Measurements from ENCODE around the gene SEL1L3.

The SEL1L3 gene

DNA sequence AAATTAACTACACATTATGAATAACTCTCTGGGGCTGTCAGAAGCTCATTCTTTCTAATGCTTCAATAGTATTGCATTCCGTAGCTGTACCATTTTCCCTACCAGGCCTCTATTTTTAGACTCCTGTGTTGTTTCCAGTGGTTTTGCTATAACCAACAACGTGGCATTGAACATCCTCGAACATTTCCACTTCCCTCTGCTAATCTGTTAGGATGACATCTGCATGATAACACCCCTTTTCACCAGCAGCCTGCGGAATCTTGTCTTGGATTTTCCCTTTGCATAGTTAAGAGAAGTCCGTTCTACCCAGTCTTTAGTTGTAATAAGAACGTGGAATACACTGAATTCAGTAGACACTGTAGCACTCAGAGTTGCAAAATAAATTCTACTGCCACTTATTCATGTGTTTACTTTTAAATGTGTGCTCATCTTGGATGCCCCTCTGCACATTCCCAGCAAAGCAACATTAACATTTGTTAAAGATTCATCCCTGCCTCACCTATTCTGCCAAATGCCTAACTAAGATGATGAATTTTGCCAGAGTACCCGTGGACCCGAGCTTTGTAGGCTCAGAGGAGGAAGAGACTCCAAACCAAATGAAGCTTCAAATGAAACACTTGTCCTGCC, 55.6 kb downstream of the SEL1L3 start:
- Mint-ChIP-seq H3K36me3 (ENCODE audit: low read depth) (peaks cover 48% of the 10 kb centered on the region), H3K9me3 (no peaks in the 10 kb centered on the region), H3K4me1 (ENCODE audit: low read depth) (no peaks in the 10 kb centered on the region), H3K27me3 (no peaks in the 10 kb centered on the region), H3K27ac (no peak overlapping the region), H3K4me3 (no peak overlapping the region)

DNA sequence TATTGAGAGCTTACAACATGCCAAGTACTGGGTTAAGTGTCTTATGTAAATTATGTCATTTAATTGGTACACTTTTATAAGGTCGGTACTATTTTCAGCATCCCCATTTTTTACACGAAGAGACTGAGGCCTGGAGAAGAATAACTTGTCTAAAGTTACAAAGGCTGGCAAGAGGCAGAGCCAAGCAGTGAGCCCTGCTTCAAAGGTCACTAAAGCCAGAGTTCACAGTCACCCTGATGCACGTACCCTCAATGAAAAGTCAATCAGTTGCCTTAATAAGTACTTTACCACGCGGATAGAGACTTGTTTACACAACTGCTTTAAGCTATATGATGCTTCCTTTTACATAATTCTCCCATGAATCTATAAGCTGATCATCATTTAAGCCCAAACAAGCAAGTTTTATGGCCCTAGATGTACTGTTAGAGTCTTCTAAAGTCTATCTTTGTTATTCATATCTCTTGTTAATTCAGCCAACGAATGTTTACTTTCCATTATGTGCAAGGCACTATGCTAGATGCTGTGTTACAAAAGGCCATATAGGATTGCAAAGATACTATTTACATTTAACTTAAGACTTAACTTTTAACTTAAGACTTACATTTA, 57.4 kb downstream of the SEL1L3 start:
- Mint-ChIP-seq H3K4me3 (no peak overlapping the region), H3K36me3 (ENCODE audit: low read depth) (peaks cover 53% of the 10 kb centered on the region), H3K9me3 (no peaks in the 10 kb centered on the region), H3K4me1 (ENCODE audit: low read depth) (no peaks in the 10 kb centered on the region), H3K27me3 (no peaks in the 10 kb centered on the region), H3K27ac (no peak overlapping the region)

DNA sequence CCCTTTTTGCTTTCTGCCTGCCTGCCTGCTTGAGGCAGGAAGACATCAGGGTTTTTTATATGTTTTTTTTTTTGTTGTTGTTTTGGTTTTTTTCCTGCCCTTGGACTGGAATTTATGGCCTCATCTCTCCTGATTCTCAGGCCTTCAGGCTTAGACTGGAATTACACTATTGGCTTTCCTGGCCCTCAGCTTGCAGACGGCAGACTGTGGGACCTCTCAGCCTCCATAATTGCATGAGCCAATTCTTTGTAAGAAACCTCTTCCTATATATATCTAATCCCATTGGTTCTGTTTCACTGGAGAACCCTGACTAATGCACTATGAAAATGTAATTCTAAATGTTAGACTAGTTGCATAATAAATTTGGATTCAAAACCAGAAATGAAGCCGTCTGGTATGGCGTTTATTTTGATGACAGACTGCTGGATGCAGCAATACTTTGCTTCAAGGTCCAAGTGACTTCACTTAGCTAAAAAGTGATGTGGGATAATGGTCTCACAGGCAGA, 59.0 kb downstream of the SEL1L3 start:
- H3K27ac Mint-ChIP-seq: no peak overlapping the region
- no peaks in the 10 kb centered on the region for H3K9me3 Mint-ChIP-seq
- peaks cover 57% of the 10 kb centered on the region for H3K36me3 Mint-ChIP-seq (ENCODE audit: low read depth)
- H3K4me3 Mint-ChIP-seq: no peak overlapping the region
- H3K27me3 Mint-ChIP-seq: no peaks in the 10 kb centered on the region
- no peaks in the 10 kb centered on the region for H3K4me1 Mint-ChIP-seq (ENCODE audit: low read depth)

DNA sequence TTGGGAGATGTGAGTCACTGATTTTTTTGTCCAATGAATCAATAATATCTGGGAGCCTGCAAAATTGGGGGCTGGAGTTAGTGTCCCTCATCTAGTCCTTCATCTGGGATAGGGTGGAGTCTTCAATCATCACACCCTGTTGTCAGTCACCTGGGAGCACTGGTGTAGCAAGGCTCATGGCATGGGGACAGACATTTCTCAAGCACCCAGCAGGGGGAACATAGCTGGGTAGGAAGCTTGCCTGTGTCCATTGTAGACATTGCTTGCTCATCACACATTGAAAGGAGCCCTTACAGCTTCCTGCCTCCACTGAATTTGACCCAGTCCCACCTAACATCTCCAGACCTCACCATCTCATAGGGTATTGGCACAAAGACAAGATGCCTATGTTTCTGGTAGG, 61.2 kb downstream of the SEL1L3 start:
- Mint-ChIP-seq H3K36me3 (ENCODE audit: low read depth) (peaks cover 56% of the 10 kb centered on the region), H3K27ac (no peak overlapping the region), H3K9me3 (no peaks in the 10 kb centered on the region), H3K4me3 (no peak overlapping the region), H3K27me3 (no peaks in the 10 kb centered on the region), H3K4me1 (ENCODE audit: low read depth) (no peaks in the 10 kb centered on the region)

DNA sequence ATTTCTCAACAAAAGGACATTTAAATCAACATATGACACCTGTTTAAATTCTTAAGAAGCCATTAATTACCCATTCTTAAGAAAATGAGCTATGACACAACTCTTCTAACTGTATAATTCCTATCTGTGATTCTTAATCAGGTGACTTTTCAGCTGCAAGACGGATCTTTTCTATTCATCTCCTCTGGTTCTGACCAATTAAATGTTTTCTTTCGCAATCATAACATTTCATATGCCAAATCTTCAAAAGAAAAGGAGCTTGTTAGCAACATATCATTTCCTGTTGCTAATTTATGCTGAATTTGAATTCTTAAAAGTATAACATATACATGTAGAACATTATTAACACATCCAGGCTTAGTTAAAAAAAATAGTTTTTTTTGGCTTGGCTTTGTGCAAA, 62.5 kb downstream of the SEL1L3 start:
- Mint-ChIP-seq H3K9me3 (no peaks in the 10 kb centered on the region), H3K27ac (no peak overlapping the region), H3K4me1 (ENCODE audit: low read depth) (no peaks in the 10 kb centered on the region), H3K4me3 (no peak overlapping the region), H3K36me3 (ENCODE audit: low read depth) (peaks cover 57% of the 10 kb centered on the region), H3K27me3 (no peaks in the 10 kb centered on the region)

DNA sequence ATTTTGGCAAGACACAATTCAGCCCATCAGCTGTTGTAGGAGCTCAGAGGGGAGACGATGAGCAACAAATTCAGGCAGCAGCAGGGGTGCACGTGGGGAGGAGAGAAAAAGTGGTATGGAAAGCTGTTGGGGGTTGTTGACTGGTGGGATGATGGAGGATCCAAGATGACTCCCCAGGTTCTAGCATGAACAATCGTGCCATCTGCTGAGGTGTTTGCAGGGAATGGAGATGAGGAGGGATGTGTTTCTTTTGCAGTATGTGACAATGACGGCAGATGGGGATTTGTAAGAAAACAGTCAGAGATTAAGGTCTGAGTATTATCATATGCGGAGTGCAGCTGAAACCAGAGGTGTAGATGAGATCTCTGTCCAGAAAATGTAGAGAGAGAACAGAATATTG, 63.3 kb downstream of the SEL1L3 start:
- Mint-ChIP-seq H3K36me3 (ENCODE audit: low read depth) (peaks cover 63% of the 10 kb centered on the region), H3K27me3 (no peaks in the 10 kb centered on the region), H3K4me1 (ENCODE audit: low read depth) (no peaks in the 10 kb centered on the region), H3K27ac (no peak overlapping the region), H3K4me3 (no peak overlapping the region), H3K9me3 (no peaks in the 10 kb centered on the region)

DNA sequence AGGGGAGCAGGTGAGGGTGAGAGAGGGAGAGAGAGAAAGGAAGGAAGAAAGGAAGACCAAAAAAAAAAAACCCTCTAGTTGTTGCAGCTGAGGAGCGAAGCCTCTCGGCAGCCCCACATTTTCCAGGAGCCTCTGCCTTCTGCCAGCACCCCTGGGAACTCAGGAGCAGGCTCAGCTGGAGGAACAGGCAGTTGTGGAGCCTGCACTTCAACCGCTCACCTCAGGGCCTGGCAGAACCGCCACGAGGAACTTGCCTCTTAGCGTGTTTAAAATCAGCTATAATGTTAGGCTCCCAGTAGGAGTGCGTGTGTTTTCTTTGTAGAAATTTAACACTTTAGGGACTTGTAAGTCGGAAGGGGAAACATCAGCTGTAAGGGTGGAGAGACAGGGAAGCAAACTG, 65.7 kb downstream of the SEL1L3 start:
- peaks cover 66% of the 10 kb centered on the region for H3K36me3 Mint-ChIP-seq (ENCODE audit: low read depth)
- no peaks in the 10 kb centered on the region for H3K27me3 Mint-ChIP-seq
- no peaks in the 10 kb centered on the region for H3K4me1 Mint-ChIP-seq (ENCODE audit: low read depth)
- H3K27ac Mint-ChIP-seq: no peak overlapping the region
- H3K4me3 Mint-ChIP-seq: no peak overlapping the region
- no peaks in the 10 kb centered on the region for H3K9me3 Mint-ChIP-seq

DNA sequence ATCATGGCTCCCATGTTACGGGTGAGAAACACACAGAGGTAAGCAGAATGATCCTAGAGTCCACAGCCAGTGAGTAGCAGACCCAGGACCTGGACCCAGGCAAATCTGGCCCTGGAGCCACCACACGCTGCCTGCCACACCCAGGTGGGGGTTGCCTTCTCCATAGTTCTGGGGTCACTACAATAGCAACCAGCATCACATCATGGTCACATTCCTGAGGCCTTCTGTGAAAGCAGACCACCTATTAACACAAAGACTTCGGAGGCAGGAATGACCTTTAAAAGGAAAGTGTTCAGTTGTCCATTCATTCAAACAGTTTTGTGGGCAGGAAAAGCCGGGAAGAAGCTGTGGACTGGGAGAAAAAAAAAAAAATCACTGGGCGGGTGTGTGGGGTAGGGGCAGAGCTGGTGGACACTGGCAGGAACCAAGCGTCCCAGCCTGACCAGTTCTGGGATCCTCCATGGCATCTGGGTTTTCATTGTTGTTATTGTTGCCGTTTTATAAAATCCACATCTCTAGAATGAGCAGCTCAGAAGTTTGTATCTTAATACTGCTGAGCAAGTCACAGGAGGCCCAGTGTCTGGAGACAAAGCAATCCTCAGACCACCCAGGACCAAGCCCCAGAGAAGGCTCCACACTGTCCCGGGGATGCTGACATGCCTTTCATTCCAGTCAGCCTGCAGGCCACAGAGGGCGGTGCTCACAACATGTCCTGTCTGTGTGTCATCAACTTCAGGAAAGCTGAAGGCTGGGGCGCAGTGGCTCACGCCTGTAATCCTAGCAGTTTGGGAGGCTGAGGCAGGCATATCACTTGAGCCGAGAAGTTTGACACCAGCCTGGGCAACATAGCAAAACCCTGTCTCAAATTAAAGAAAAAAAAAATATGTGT, 67.0 kb downstream of the SEL1L3 start:
- Mint-ChIP-seq H3K36me3 (ENCODE audit: low read depth) (peaks cover 58% of the 10 kb centered on the region), H3K27me3 (no peaks in the 10 kb centered on the region), H3K9me3 (no peaks in the 10 kb centered on the region), H3K4me1 (ENCODE audit: low read depth) (no peaks in the 10 kb centered on the region), H3K4me3 (no peak overlapping the region), H3K27ac (no peak overlapping the region)

DNA sequence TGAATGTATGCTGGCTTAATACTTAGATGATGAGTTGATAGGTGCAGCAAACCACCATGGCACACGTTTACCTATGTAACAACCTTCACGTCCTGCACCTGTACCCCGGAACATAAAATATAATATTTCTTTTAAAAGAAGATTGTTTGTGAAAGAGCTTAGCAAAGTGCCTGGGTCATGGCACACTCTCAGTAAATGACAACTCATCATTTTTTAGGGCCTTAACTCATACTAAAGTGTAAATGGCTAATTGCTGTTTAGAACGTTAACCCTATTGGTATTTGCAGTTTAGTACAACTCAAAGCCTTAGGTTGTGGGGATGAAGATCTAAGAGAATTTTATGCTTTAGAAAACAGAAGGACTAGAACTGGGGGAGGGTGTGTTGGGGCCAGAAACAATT, 67.7 kb downstream of the SEL1L3 start:
- Mint-ChIP-seq H3K36me3 (ENCODE audit: low read depth) (peaks cover 60% of the 10 kb centered on the region), H3K4me3 (no peak overlapping the region), H3K9me3 (no peaks in the 10 kb centered on the region), H3K27ac (no peak overlapping the region), H3K4me1 (ENCODE audit: low read depth) (no peaks in the 10 kb centered on the region), H3K27me3 (no peaks in the 10 kb centered on the region)

DNA sequence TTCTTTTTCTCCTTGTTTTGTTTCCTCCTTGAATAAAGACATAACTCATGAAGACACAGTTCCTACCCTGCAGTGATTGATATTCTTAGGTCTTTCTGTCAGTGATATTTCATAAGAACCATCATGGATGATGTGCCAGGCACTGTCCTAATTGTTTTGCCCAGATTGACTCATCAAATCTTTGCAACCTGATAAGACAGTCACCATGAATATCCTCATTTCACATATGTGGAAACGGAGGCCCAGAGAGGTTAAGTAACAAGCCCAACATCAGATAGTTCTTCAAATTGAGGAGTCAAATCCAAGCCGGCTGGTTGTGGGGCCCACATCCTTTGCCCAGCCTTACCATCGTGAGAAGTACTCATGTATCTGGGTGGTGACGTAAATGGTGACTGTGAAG, 69.9 kb downstream of the SEL1L3 start:
- Mint-ChIP-seq H3K27me3 (no peaks in the 10 kb centered on the region), H3K36me3 (ENCODE audit: low read depth) (peaks cover 62% of the 10 kb centered on the region), H3K4me3 (no peak overlapping the region), H3K9me3 (no peaks in the 10 kb centered on the region), H3K4me1 (ENCODE audit: low read depth) (no peaks in the 10 kb centered on the region), H3K27ac (no peak overlapping the region)

DNA sequence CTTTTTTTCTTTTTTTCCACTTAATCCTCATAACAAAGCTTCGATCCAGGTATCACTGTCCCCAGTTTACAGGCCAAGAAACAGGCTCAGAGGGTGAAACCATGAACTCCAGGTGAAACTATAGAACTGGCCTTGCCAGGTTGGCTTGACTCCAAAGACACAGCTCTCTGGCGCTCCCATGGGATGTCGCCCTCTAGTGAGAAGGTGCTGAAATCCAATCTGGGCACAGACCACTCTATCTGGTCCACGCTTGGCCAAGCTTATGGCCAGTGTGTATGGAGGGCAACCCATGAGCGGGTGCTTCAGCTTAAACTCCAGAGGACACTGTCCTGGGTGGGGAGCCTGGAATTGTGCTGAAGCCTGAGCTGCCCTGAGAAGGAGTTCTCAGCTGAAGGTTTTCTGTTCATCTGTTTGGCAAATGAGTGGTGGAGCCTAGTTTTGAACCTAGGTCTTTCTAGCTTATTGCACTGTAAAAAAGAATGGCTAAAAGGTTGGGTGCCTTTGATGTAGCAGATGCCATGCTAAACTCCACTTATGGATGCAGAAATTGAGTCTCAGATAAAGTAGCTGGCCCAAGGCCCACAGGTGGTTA, 70.5 kb downstream of the SEL1L3 start:
- H3K4me3 Mint-ChIP-seq: no peak overlapping the region
- H3K4me1 Mint-ChIP-seq (ENCODE audit: low read depth): no peaks in the 10 kb centered on the region
- peaks cover 59% of the 10 kb centered on the region for H3K36me3 Mint-ChIP-seq (ENCODE audit: low read depth)
- no peaks in the 10 kb centered on the region for H3K27me3 Mint-ChIP-seq
- no peak overlapping the region for H3K27ac Mint-ChIP-seq
- H3K9me3 Mint-ChIP-seq: no peaks in the 10 kb centered on the region

DNA sequence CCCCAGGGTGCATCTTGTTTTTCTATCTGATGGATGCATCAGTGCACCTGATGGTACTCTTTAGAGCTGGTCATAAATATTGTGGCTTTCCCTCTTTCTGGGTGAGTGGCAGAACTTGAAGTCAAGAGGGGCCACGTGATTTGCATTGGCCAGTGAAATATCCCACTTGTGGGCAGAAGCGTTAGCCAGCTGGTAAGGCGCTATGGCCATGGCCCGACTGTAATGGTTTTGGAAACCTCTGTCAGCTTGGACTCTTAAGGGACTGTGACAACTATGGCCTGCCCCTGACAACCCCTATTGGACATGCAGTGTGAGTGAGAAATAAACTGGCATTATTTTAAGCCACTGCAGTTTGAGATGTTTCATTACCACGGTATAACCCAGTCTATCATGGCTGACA, 72.8 kb downstream of the SEL1L3 start:
- Mint-ChIP-seq H3K9me3 (no peaks in the 10 kb centered on the region), H3K4me1 (ENCODE audit: low read depth) (peaks cover 3% of the 10 kb centered on the region), H3K36me3 (ENCODE audit: low read depth) (peaks cover 53% of the 10 kb centered on the region), H3K27ac (no peak overlapping the region), H3K27me3 (no peaks in the 10 kb centered on the region), H3K4me3 (no peak overlapping the region)

DNA sequence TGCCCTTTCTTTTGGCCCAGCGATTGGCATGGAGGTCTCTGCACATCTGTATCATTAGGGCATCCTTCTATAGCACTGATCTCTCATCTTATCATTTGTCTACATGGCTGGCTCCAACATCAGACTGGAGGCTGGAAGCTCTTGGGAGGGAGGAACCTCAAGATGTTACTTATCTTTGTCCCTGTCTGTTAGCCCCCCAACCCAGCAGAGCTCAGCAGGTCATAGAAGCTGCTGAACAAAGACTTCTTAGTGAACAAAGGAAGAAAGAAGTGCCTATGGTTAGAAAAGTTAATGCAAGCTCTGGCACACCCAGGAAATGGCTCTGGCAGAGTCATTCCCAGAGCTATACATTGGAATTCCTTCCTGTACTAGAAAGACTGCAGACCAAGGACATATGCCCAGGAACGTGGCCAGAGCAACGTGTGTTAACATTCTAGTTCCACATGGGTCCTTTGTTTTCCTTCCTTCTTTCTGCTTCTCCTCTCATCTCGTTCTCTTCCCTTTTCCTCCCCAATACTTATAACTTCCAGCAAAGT, 74.0 kb downstream of the SEL1L3 start:
- no peaks in the 10 kb centered on the region for H3K9me3 Mint-ChIP-seq
- peaks cover 13% of the 10 kb centered on the region for H3K4me1 Mint-ChIP-seq (ENCODE audit: low read depth)
- H3K4me3 Mint-ChIP-seq: no peak overlapping the region
- peaks cover 50% of the 10 kb centered on the region for H3K36me3 Mint-ChIP-seq (ENCODE audit: low read depth)
- H3K27me3 Mint-ChIP-seq: no peaks in the 10 kb centered on the region
- H3K27ac Mint-ChIP-seq: no peak overlapping the region

DNA sequence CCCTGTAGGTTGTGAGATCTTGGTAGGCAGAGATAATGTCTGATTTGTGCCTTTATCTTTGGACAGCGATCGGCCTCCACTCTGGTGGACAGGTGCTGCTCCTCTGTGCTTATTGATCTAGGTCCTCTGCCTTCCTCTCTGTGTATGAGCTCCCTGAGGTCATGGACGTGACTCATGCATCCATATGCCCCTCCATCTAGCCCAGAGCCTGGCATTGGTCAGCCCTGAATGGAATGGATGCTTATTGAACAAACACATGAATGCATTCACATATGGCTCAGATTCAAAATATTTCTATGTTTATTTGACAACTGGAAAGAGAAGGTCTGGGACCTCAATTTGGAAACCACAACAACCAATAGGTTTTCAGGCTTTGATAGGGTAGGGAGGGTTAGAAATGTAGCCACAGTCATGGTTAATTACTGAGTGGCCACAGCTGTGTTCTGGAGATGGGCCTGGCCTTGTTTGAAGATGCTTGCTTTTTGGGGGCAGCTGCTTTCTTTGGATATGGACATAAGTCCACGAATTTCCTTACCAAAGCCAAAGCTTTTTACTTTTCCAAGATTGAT, 76.2 kb downstream of the SEL1L3 start:
- no peak overlapping the region for H3K4me3 Mint-ChIP-seq
- peaks cover 55% of the 10 kb centered on the region for H3K36me3 Mint-ChIP-seq (ENCODE audit: low read depth)
- peaks cover 14% of the 10 kb centered on the region for H3K4me1 Mint-ChIP-seq (ENCODE audit: low read depth)
- no peak overlapping the region for H3K27ac Mint-ChIP-seq
- H3K9me3 Mint-ChIP-seq: no peaks in the 10 kb centered on the region
- no peaks in the 10 kb centered on the region for H3K27me3 Mint-ChIP-seq

Measured in stimulated activated naive CD8-positive, alpha-beta T cell treated with anti-CD3 and anti-CD28 coated beads, Interleukin-15, Interleukin-2, amounts not matched to agents 100 ng/mL and 50 ng/mL, for 24 hours (primary cell).